SU-DHL-6 (cell line): Measurements from ENCODE around the gene DKK2.
A peak's percentile ranks its signal among the peaks of the same experiment; 100 is the strongest.

ENCODE experiments used
- H2AFZ ChIP-seq: fragments of 200-600 bp; sonication (generic); 2 replicates; pipeline ENCODE4 v1.6.1; 2014; ENCODE audit warnings: low read depth, mild to moderate bottlenecking, moderate library complexity, mixed read lengths, antibody characterized with exemption, low read length; ENCODE audit not compliant: severe bottlenecking
- H3F3A ChIP-seq: fragments of 200-600 bp; shearing (Covaris generic); 2 replicates; pipeline ENCODE4 v1.6.0; 2016; ENCODE audit warnings: antibody characterized with exemption, mild to moderate bottlenecking; ENCODE audit not compliant: insufficient read depth
- H3K27ac ChIP-seq: fragments of 200-600 bp; sonication (generic); 2 replicates; pipeline ENCODE4 v1.5.1; 2016; ENCODE audit warnings: low read depth, mild to moderate bottlenecking, low read length, moderate library complexity, mixed read lengths
- H3K27me3 ChIP-seq: fragments of 200-600 bp; sonication (generic), shearing (Covaris generic); 2 replicates; pipeline ENCODE4 v1.6.0; 2014; ENCODE audit warnings: mild to moderate bottlenecking, low read length
- H3K36me3 ChIP-seq: fragments of 200-600 bp; sonication (generic); 2 replicates; pipeline ENCODE4 v1.6.1; 2014; ENCODE audit warnings: mild to moderate bottlenecking, low read length, mixed read lengths
- H3K4me2 ChIP-seq: fragments of 300-600, 200-600 bp; shearing (Covaris generic), sonication (generic); 2 replicates; pipeline ENCODE4 v1.6.0; 2014; ENCODE audit warnings: low read length, low read depth, mild to moderate bottlenecking; ENCODE audit not compliant: poor library complexity, severe bottlenecking
- H3K4me3 ChIP-seq: fragments of 200-600 bp; sonication (generic); 2 replicates; pipeline ENCODE4 v1.5.1; 2014; ENCODE audit warnings: antibody characterized with exemption, low read length, mild to moderate bottlenecking, mixed read lengths; ENCODE audit not compliant: insufficient read depth, poor library complexity, severe bottlenecking
- H3K79me2 ChIP-seq: fragments of 200-600 bp; sonication (generic); 2 replicates; pipeline ENCODE4 v1.6.1; 2014; ENCODE audit warnings: mild to moderate bottlenecking, low read length, moderate library complexity; ENCODE audit not compliant: insufficient read depth
- H3K9ac ChIP-seq: fragments of 200-600 bp; sonication (generic); 2 replicates; pipeline ENCODE4 v1.7.0; 2014; ENCODE audit warnings: mild to moderate bottlenecking, low read length
- H3K9me2 ChIP-seq: fragments of 200-600 bp; sonication (generic); replicated peaks from 2 replicates; pipeline ENCODE4 v1.6.1; 2014; ENCODE audit warnings: low read length; ENCODE audit not compliant: insufficient read depth
- H3K9me3 ChIP-seq: fragments of 200-600 bp; sonication (generic); 2 replicates; pipeline ENCODE4 v1.6.1; 2014; ENCODE audit warnings: low read length, mixed read lengths; ENCODE audit not compliant: insufficient read depth
- H4K20me1 ChIP-seq: fragments of 200-600 bp; sonication (generic); 2 replicates; pipeline ENCODE4 v1.6.1; 2014; ENCODE audit warnings: low read depth, mild to moderate bottlenecking, antibody characterized with exemption, low read length, moderate library complexity, mixed read lengths
- EZH2phosphoT487 ChIP-seq: fragments of 200-600 bp; sonication (generic), shearing (Covaris generic); conservative IDR thresholded peaks from 2 replicates; pipeline ENCODE4 v1.6.1; 2018; ENCODE audit warnings: mild to moderate bottlenecking, antibody characterized with exemption, low read length, moderate library complexity, mixed read lengths
- TF ChIP-seq, protein P1 (sequence below): fragments of 200-600 bp; sonication (generic); IDR thresholded peaks from one replicate; pipeline ENCODE4 v1.5.1; 2017; ENCODE audit warnings: antibody characterized with exemption, mild to moderate bottlenecking, low read length, moderate library complexity; ENCODE audit not compliant: insufficient read depth, poor library complexity, severe bottlenecking

DKK2 gene

DNA sequence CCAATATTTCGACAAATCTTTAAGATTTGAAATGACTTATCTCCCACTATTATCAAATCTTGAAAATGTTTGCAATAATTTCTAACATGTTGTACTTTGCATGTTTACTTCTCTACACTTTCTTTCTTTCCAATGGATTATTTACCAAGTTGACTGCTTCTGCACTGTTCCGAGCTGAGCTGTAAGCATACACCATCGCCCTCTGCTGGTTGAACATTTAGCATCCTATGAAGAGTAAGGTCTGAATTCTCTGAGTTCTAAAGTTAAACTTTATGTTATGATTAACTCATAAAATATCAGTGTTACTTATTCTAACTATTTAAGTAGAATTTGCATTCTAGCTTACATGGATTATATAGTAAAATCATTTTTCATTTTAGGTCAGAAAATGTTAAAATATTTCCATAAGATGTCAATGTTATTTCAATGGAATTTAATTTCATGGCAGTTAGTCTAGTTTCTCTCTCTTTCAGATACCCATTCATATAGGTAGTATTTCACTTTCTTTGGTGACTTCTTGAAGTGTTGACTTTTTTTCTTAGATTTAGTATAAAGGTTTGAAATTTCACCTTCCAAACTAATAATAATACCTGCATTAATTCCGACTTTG, 137.4 kb downstream of the DKK2 start:
- H3K36me3 ChIP-seq: no peaks in the 10 kb centered on the region
- TF ChIP-seq EZH2phosphoT487: no peak
- TF ChIP-seq, protein P1, sequence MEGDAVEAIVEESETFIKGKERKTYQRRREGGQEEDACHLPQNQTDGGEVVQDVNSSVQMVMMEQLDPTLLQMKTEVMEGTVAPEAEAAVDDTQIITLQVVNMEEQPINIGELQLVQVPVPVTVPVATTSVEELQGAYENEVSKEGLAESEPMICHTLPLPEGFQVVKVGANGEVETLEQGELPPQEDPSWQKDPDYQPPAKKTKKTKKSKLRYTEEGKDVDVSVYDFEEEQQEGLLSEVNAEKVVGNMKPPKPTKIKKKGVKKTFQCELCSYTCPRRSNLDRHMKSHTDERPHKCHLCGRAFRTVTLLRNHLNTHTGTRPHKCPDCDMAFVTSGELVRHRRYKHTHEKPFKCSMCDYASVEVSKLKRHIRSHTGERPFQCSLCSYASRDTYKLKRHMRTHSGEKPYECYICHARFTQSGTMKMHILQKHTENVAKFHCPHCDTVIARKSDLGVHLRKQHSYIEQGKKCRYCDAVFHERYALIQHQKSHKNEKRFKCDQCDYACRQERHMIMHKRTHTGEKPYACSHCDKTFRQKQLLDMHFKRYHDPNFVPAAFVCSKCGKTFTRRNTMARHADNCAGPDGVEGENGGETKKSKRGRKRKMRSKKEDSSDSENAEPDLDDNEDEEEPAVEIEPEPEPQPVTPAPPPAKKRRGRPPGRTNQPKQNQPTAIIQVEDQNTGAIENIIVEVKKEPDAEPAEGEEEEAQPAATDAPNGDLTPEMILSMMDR: peak; percentile 26
- H3K4me2 ChIP-seq: no peak overlapping the region
- no peak overlapping the region for H3K4me3 ChIP-seq
- H3K9me3 ChIP-seq: no peaks in the 10 kb centered on the region
- no peak overlapping the region for H3K27ac ChIP-seq
- no peak overlapping the region for H3K9ac ChIP-seq
- H4K20me1 ChIP-seq: no peaks in the 10 kb centered on the region
- H3K27me3 ChIP-seq: no peaks in the 10 kb centered on the region
- no peaks in the 10 kb centered on the region for H3K79me2 ChIP-seq
- H3K9me2 ChIP-seq: no peaks in the 10 kb centered on the region
- H2AFZ ChIP-seq: no peak overlapping the region
- no peaks in the 10 kb centered on the region for H3F3A ChIP-seq

DNA sequence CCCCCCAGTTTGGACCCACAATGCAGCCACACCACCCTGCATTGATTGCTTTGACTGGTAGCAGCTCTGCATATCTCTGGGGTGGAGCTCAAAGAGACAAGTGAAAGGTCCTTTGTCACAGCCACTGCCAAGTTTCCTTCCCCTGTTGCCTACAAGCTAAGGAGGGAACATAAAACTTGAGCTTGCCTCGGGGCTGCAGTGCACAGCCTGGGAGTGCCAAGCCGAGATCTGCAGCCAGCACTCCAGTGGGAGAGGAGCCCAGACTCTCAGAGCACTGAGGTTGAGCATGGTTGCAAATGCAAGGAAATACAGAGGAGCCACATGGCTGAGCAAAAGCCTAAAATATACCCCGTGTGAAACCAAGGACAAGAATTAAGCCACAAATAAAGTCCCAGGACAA, 142.2 kb downstream of the DKK2 start:
- Histone ChIP-seq H2AFZ (no peak overlapping the region), H3F3A (no peaks in the 10 kb centered on the region), H3K27me3 (no peaks in the 10 kb centered on the region), H3K27ac (no peak overlapping the region), H3K9me3 (no peaks in the 10 kb centered on the region), H3K9ac (no peak overlapping the region), H3K9me2 (no peaks in the 10 kb centered on the region), H3K79me2 (no peaks in the 10 kb centered on the region), H3K4me3 (no peak overlapping the region), H4K20me1 (no peaks in the 10 kb centered on the region), H3K4me2 (no peak overlapping the region), H3K36me3 (no peaks in the 10 kb centered on the region)
- no peak for TF ChIP-seq EZH2phosphoT487
- TF ChIP-seq, protein P1: no peak

DNA sequence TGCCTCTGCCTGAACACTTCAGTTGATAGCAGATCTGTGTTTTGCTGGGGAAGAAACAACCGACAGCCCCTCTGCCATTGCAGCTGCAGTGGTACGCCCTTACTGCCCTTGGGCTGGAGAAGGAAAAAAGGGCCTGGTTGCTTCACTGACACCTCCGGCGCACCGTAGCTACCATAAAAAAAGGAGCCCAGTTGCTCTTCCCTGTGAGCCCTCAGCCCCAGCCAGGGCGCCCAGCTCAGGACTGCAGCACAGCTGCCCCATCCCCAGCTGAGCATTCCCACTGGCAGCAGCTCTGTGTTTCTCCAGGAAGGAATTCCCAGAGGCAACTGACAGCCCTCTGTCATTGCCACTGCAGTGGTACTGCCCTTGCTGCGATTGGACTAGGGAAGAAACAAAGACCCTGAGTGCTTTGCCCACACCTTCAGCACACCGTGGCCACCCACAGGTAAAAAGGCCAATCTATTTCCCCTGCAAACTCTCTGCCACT, 142.7 kb downstream of the DKK2 start:
- H3K27me3 ChIP-seq: no peaks in the 10 kb centered on the region
- H4K20me1 ChIP-seq: no peaks in the 10 kb centered on the region
- no peaks in the 10 kb centered on the region for H3K9me3 ChIP-seq
- no peak overlapping the region for H3K27ac ChIP-seq
- no peak overlapping the region for H3K4me3 ChIP-seq
- H3K4me2 ChIP-seq: no peak overlapping the region
- H3K9ac ChIP-seq: no peak overlapping the region
- H3K79me2 ChIP-seq: no peaks in the 10 kb centered on the region
- H2AFZ ChIP-seq: no peak overlapping the region
- H3K9me2 ChIP-seq: no peaks in the 10 kb centered on the region
- no peaks in the 10 kb centered on the region for H3F3A ChIP-seq
- TF ChIP-seq, protein P1: no peak
- TF ChIP-seq EZH2phosphoT487: no peak
- H3K36me3 ChIP-seq: no peaks in the 10 kb centered on the region
